Upper lobe of right lung (tissue), 1 donor: ENCODE results near the gene UBAC2. TPM values are rescaled to one million over a fixed set of nuclear protein-coding genes. Genes with fewer than 3 reads are reported as not detected.

Experiments
- ATAC-seq: fragments of 200-7000 bp; cut with Tn5 transposase; one replicate; pipeline ENCODE4 v1.9.1; 2020; ENCODE audit warnings: mild to moderate bottlenecking, moderate library complexity
- DNase-seq: peaks from one replicate; pipeline ENCODE4 v3.0.0-alpha.2; 2020
- H3K27ac ChIP-seq: fragments of 200-600 bp; one replicate; pipeline ENCODE4 v1.8.0; 2022
- H3K27me3 ChIP-seq: fragments of 200-600 bp; one replicate; pipeline ENCODE4 v1.8.0; 2022; ENCODE audit warnings: mild to moderate bottlenecking
- H3K36me3 ChIP-seq: fragments of 200-600 bp; one replicate; pipeline ENCODE4 v1.8.0; 2022
- H3K4me1 ChIP-seq: fragments of 200-600 bp; one replicate; pipeline ENCODE4 v1.8.0; 2022
- H3K4me3 ChIP-seq: fragments of 200-600 bp; one replicate; pipeline ENCODE4 v1.8.0; 2022; ENCODE audit warnings: mild to moderate bottlenecking
- H3K9me3 ChIP-seq: fragments of 200-600 bp; one replicate; pipeline ENCODE4 v1.8.0; 2022
- intact Hi-C: fragments of 100-400 bp; cut with DNase I; formaldehyde crosslinking; loops from one replicate; pipeline ENCODE4 v1.11.0; 2022
- total RNA-seq: library from RNA; stranded (reverse); fragmentation: NEBNext Ultra II Directional; extraction: Animal tissue kit (Norgen Biotek cat#: 25700); gene quantifications from one replicate; pipeline ENCODE4 v1.2.1, GENCODE V29; 2021
- TF ChIP-seq, protein P1 (sequence below): fragments of 200-600 bp; IDR thresholded peaks from one replicate; pipeline ENCODE4 v1.8.0; 2022; ENCODE audit warnings: antibody characterized with exemption
- donor health status: DM: no; HTN: yes; CAD: no; lungs with severe emphysema.

The UBAC2 gene
- total RNA-seq, 1 donor from 2014 or later: 50.2 TPM

DNA sequence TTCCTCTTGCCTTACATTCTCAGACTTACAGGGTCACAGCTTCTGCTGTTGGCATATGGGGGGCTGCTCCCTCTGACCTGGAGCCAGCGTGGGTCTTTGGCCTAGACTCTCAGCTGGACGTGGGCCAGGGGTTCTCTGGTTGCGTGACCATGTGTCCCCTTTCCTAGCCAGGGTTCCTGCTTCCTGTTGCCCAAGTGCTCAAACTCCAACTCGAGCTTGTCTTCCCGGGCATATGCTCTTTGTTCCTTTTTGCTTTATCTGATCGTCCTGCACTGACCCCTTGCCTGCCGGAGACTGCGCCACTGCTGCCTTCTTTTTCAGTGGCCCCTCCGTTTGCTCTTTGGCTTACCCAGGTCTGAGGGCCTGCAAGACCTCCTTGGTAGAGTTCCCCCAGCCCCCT, 131.8 kb downstream of the UBAC2 start:
- intact Hi-C loops: no loop called here
- H3K27ac ChIP-seq: no peak overlapping the region
- H3K36me3 ChIP-seq: peaks cover 10% of the 10 kb centered on the region
- TF ChIP-seq, protein P1, sequence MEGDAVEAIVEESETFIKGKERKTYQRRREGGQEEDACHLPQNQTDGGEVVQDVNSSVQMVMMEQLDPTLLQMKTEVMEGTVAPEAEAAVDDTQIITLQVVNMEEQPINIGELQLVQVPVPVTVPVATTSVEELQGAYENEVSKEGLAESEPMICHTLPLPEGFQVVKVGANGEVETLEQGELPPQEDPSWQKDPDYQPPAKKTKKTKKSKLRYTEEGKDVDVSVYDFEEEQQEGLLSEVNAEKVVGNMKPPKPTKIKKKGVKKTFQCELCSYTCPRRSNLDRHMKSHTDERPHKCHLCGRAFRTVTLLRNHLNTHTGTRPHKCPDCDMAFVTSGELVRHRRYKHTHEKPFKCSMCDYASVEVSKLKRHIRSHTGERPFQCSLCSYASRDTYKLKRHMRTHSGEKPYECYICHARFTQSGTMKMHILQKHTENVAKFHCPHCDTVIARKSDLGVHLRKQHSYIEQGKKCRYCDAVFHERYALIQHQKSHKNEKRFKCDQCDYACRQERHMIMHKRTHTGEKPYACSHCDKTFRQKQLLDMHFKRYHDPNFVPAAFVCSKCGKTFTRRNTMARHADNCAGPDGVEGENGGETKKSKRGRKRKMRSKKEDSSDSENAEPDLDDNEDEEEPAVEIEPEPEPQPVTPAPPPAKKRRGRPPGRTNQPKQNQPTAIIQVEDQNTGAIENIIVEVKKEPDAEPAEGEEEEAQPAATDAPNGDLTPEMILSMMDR: no peak
- H3K9me3 ChIP-seq: no peaks in the 10 kb centered on the region
- DNase-seq (no peak), ATAC-seq (no peak)
- H3K4me1 ChIP-seq: no peaks in the 10 kb centered on the region
- no peak overlapping the region for H3K4me3 ChIP-seq
- no peaks in the 10 kb centered on the region for H3K27me3 ChIP-seq

DNA sequence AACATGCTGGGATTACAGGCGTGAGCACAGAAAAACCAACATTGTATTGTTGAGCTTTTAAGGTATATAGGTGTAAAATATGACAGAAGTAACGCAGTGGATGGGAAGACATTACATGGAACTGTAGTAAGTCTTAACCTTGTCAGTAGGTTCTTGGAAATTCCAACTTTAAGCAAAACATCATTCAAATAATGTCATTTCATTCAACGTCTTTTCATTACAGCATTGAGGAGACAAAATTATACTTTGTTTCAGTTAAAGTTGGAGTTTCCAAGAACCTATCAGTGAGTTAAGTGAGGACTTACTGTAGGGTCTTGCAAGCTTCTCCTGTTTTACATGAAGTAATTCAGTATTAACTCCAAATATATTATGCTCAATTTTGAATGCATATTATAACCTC, 133.6 kb downstream of the UBAC2 start:
- Histone ChIP-seq H3K4me1 (no peaks in the 10 kb centered on the region), H3K36me3 (peaks cover 10% of the 10 kb centered on the region), H3K9me3 (no peaks in the 10 kb centered on the region), H3K4me3 (no peak overlapping the region), H3K27me3 (no peaks in the 10 kb centered on the region), H3K27ac (no peak overlapping the region)
- intact Hi-C loops: no loop called here
- no peak for DNase-seq
- ATAC-seq: no peak
- TF ChIP-seq, protein P1: no peak

DNA sequence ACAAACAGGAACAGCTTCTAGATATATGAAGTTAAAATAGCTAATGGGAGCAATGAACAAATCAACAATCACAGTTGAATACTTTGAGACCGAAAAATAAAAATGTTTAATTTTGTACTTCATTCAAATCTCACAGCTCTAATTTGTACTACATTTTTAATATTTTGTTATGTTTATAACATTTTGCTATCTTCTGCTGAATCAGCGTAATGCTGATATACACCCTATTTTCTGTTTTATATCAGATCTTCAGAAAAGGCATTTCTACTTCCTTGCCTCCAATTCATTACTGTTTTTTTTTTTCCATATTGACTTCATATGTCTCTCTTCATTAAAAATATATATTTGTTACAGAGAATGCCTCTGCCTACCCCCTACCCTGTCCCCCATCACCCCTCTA, 134.4 kb downstream of the UBAC2 start:
- no peaks in the 10 kb centered on the region for H3K27me3 ChIP-seq
- no peaks in the 10 kb centered on the region for H3K9me3 ChIP-seq
- DNase-seq (no peak), ATAC-seq (no peak)
- H3K27ac ChIP-seq: no peak overlapping the region
- H3K36me3 ChIP-seq: peaks cover 10% of the 10 kb centered on the region
- H3K4me1 ChIP-seq: no peaks in the 10 kb centered on the region
- intact Hi-C loops: no loop called here
- no peak overlapping the region for H3K4me3 ChIP-seq
- TF ChIP-seq, protein P1: no peak

DNA sequence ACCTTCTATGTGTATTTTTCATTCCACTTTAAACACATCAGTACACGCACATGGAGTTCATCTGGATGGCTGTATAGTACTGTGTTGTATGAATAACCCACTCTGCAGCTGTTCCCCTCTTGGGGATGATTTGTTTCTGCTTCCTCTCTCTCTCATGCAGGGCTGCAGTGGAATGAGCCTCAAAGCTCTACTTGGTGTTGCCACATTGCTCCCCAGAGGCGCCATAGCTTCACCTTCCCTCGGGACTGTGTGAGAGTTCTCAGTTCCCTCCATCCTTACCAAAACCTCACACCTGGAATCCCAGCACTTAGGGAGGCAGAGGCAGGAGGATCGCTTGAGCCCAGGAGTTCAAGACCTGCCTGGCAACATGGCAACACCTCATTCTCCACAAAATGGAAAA, 134.9 kb downstream of the UBAC2 start:
- no peak for DNase-seq
- TF ChIP-seq, protein P1: no peak
- no peaks in the 10 kb centered on the region for H3K4me1 ChIP-seq
- peaks cover 15% of the 10 kb centered on the region for H3K36me3 ChIP-seq
- H3K27ac ChIP-seq: no peak overlapping the region
- intact Hi-C loops: no loop called here
- H3K9me3 ChIP-seq: no peaks in the 10 kb centered on the region
- no peaks in the 10 kb centered on the region for H3K27me3 ChIP-seq
- H3K4me3 ChIP-seq: no peak overlapping the region
- ATAC-seq: no peak

DNA sequence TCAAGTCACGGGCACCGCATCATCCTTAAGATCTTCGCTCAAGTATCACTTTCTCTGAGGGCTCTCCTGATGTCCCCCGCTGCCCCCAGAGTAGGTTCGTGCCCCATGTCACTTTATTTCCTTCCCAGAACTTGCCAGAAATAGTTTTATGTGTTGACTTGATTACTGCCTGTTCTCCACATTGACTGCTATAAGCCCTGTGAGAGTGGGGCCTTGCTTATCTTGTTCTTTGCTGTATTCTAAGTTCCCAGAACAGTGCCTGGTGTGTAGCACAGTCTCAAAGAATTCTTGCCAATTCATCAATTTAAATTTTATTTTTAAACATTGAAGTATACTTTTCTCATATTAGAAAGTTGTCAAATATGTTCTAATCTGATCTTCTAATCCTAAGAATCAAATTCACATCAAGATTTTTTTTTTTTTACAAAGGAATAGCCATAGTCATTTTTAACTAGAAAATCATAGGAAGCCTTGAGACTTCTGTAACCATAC, 138.6 kb downstream of the UBAC2 start:
- H3K27me3 ChIP-seq: no peaks in the 10 kb centered on the region
- peaks cover 39% of the 10 kb centered on the region for H3K36me3 ChIP-seq
- no peak overlapping the region for H3K27ac ChIP-seq
- H3K4me3 ChIP-seq: no peak overlapping the region
- ATAC-seq (no peak), DNase-seq (no peak)
- H3K4me1 ChIP-seq: no peaks in the 10 kb centered on the region
- TF ChIP-seq, protein P1: no peak
- intact Hi-C loops: no loop called here
- no peaks in the 10 kb centered on the region for H3K9me3 ChIP-seq
